Measurements from ENCODE around the gene TEX12. TPM values are rescaled to one million over a fixed set of nuclear protein-coding genes. Genes with fewer than 3 reads are reported as not detected.
A peak's percentile ranks its signal among the peaks of the same experiment; 100 is the strongest.

The TEX12 gene
- total RNA-seq, 1 donor from 2014 or later = not detected

GRCh38 chr11:112216561-112217105 is 49.5 kb downstream of the TEX12 start:
- H3K27ac Mint-ChIP-seq = no peak overlapping the region
- no peak overlapping the region for H3K4me3 Mint-ChIP-seq (ENCODE audit: low read depth)
- no peak for TF ChIP-seq CTCF (IDR thresholded peaks at IDR 0.05; ENCODE audit: unreplicated experiment)
- H3K27me3 Mint-ChIP-seq = no peaks in the 10 kb centered on the region
- no peaks in the 10 kb centered on the region for H3K9me3 Mint-ChIP-seq (ENCODE audit: low read depth)
- peaks cover 6% of the 10 kb centered on the region for H3K4me1 Mint-ChIP-seq (ENCODE audit: low read depth)
- no peaks in the 10 kb centered on the region for H3K36me3 Mint-ChIP-seq (ENCODE audit: insufficient read depth)
- DNase-seq (ENCODE audit: low spot score, unreplicated experiment) = no peak

GRCh38 chr11:112219476-112220232 is 52.5 kb downstream of the TEX12 start:
- H3K9me3 Mint-ChIP-seq (ENCODE audit: low read depth) = no peaks in the 10 kb centered on the region
- no peak overlapping the region for H3K4me3 Mint-ChIP-seq (ENCODE audit: low read depth)
- no peak overlapping the region for H3K27ac Mint-ChIP-seq
- no peaks in the 10 kb centered on the region for H3K36me3 Mint-ChIP-seq (ENCODE audit: insufficient read depth)
- DNase-seq (ENCODE audit: low spot score, unreplicated experiment) = peak; percentile 20
- H3K27me3 Mint-ChIP-seq = peaks cover 3% of the 10 kb centered on the region
- H3K4me1 Mint-ChIP-seq (ENCODE audit: low read depth) = peaks cover 6% of the 10 kb centered on the region
- peak; percentile 82 for TF ChIP-seq CTCF (IDR thresholded peaks at IDR 0.05; ENCODE audit: unreplicated experiment)

GRCh38 chr11:112221274-112221835 is 54.2 kb downstream of the TEX12 start:
- Mint-ChIP-seq H3K27ac (no peak overlapping the region), H3K36me3 (ENCODE audit: insufficient read depth) (no peaks in the 10 kb centered on the region), H3K4me1 (ENCODE audit: low read depth) (peaks cover 4% of the 10 kb centered on the region), H3K27me3 (peaks cover 3% of the 10 kb centered on the region), H3K9me3 (ENCODE audit: low read depth) (no peaks in the 10 kb centered on the region), H3K4me3 (ENCODE audit: low read depth) (no peak overlapping the region)
- TF ChIP-seq CTCF (IDR thresholded peaks at IDR 0.05; ENCODE audit: unreplicated experiment) = no peak
- DNase-seq (ENCODE audit: low spot score, unreplicated experiment) = no peak

Other genes with a start within 250 kb of the TEX12 start
- gene C11orf52, start 248.5 kb upstream of the TEX12 start, total RNA-seq = 16.2 and 19.4 TPM in 2 replicates
- gene DIXDC1, start 230.0 kb upstream of the TEX12 start, total RNA-seq = 23.5 and 25.0 TPM in 2 replicates
- gene DLAT, start 142.0 kb upstream of the TEX12 start, total RNA-seq = 36.7 and 38.7 TPM in 2 replicates
- 4.9 and 6.2 TPM in 2 replicates for gene PIH1D2, start 93.4 kb upstream of the TEX12 start, total RNA-seq
- gene NKAPD1, start 93.1 kb upstream of the TEX12 start, total RNA-seq = 27.2 and 29.6 TPM in 2 replicates
- 71.2 and 71.7 TPM in 2 replicates for gene TIMM8B, start 80.6 kb upstream of the TEX12 start, total RNA-seq
- 40.4 and 46.9 TPM in 2 replicates for gene SDHD, start 80.5 kb upstream of the TEX12 start, total RNA-seq
- 1.4 and 2.9 TPM in 2 replicates for gene IL18, start 3.3 kb upstream of the TEX12 start, total RNA-seq
- gene BCO2, start 8.1 kb downstream of the TEX12 start, total RNA-seq = 3.0 and 3.6 TPM in 2 replicates
- gene PTS, start 59.1 kb downstream of the TEX12 start, total RNA-seq = 46.3 and 49.6 TPM in 2 replicates
- not detected in 2 replicates for gene PLET1, start 93.5 kb downstream of the TEX12 start, total RNA-seq